HG03060 (cell line): ENCODE results near the gene URAD.
"Not testable (repeated sequence)": the region's sequence is repeated elsewhere in the genome, so short reads cannot be mapped to it uniquely, and the experiment has no call there.

Source experiments
- ATAC-seq: cut with Tn5 transposase; IDR thresholded peaks from one replicate; pipeline ENCODE4 v1.9.1; 2021; ENCODE audit warnings: low read depth, moderate number of reproducible peaks; ENCODE audit not compliant: unreplicated experiment

Gene URAD

GRCh38 chr13:27988520-27988919 is at the start of gene URAD:
Gene URAD (minus strand): TSS chr13:27988693. CDS start chr13:27988637, 56 bp downstream.
- no peak for ATAC-seq

GRCh38 chr13:28037399-28037798 is 48.9 kb upstream of the URAD start:
- no peak for ATAC-seq

GRCh38 chr13:28035146-28035782 is 46.8 kb upstream of the URAD start:
- ATAC-seq, result no peak

GRCh38 chr13:28033894-28034655 is 45.6 kb upstream of the URAD start:
- ATAC-seq, result no peak

GRCh38 chr13:28032438-28032837 is 43.9 kb upstream of the URAD start:
- ATAC-seq, result not testable (repeated sequence)

GRCh38 chr13:28031896-28032288 is 43.4 kb upstream of the URAD start:
- no peak for ATAC-seq

- no peak for ATAC-seq
Measured at GRCh38 chr13:28031220-28031895, 42.9 kb upstream of the URAD start.

GRCh38 chr13:28027607-28028364 is 39.3 kb upstream of the URAD start:
- no peak for ATAC-seq

GRCh38 chr13:28027071-28027470 is 38.6 kb upstream of the URAD start:
- no peak for ATAC-seq

- no peak for ATAC-seq
Measured at GRCh38 chr13:28026508-28026907, 38.0 kb upstream of the URAD start.

GRCh38 chr13:28022848-28023518 is 34.5 kb upstream of the URAD start:
- no peak for ATAC-seq

GRCh38 chr13:28014301-28014700 is 25.8 kb upstream of the URAD start:
- ATAC-seq, result no peak

GRCh38 chr13:28013482-28013881 is 25.0 kb upstream of the URAD start:
- no peak for ATAC-seq

GRCh38 chr13:28012896-28013295 is 24.4 kb upstream of the URAD start:
- ATAC-seq, result peak; percentile 81

GRCh38 chr13:28012383-28012782 is 23.9 kb upstream of the URAD start:
- ATAC-seq, result no peak

GRCh38 chr13:28010046-28010445 is 21.6 kb upstream of the URAD start:
- no peak for ATAC-seq

- ATAC-seq, result not testable (repeated sequence)
Measured at GRCh38 chr13:28005016-28005415, 16.5 kb upstream of the URAD start.

- no peak for ATAC-seq
Measured at GRCh38 chr13:28002886-28003698, 14.6 kb upstream of the URAD start.

GRCh38 chr13:28001837-28002473 is 13.5 kb upstream of the URAD start:
- no peak for ATAC-seq
